Brain microvascular endothelial cell (primary cell): ENCODE results near the gene MMP2.

ENCODE experiments used
- DNase-seq: peaks from one replicate; pipeline ENCODE4 v3.0.0-alpha.2; 2020
- H3K27ac ChIP-seq: fragments of 250-450 bp; sonication (Bioruptor Pico); 2 replicates; pipeline ENCODE4 v1.5.1; 2020; ENCODE audit warnings: mild to moderate bottlenecking, moderate library complexity
- H3K27me3 ChIP-seq: fragments of 250-450 bp; sonication (Bioruptor Pico); replicated peaks from 2 replicates; pipeline ENCODE4 v1.5.1; 2020; ENCODE audit warnings: mild to moderate bottlenecking
- H3K36me3 ChIP-seq: fragments of 250-450 bp; sonication (Bioruptor Pico); replicated peaks from 2 replicates; pipeline ENCODE4 v1.5.1; 2020; ENCODE audit warnings: mild to moderate bottlenecking
- H3K4me3 ChIP-seq: 2 replicates; pipeline ENCODE4 v1.5.1; 2011; ENCODE audit warnings: low read depth, mild to moderate bottlenecking, control low read depth, low read length, moderate library complexity
- CTCF ChIP-seq: IDR thresholded peaks from 2 replicates; pipeline ENCODE4 v1.5.1; 2011; ENCODE audit warnings: low read depth, mild to moderate bottlenecking, moderate library complexity, low read length, control low read depth, inconsistent platforms; ENCODE audit errors: missing control alignments
- in situ Hi-C: cut with HindIII; loops from 2 replicates; pipeline ENCODE4 v1.10.0; 2017; ENCODE audit warnings: low sequenced_read_pairs, low pct_ligation_motif_present

MMP2 gene

GRCh38 chr16:55474821-55475220, 4.2 kb upstream of the MMP2 start:
- no peak for TF ChIP-seq CTCF
- no peak for DNase-seq

GRCh38 chr16:55475919-55476318, 3.1 kb upstream of the MMP2 start:
- no peak for TF ChIP-seq CTCF
- no peak for DNase-seq
- H3K4me3 ChIP-seq, result no peak overlapping the region
- in situ Hi-C loops, result no loop called here
- no peaks in the 10 kb centered on the region for H3K27me3 ChIP-seq
- H3K36me3 ChIP-seq, result no peaks in the 10 kb centered on the region
- H3K27ac ChIP-seq, result no peak overlapping the region

More at GRCh38 chr16:55474821-55475220, 4.2 kb upstream of the MMP2 start:
- Histone ChIP-seq H3K27ac (no peak overlapping the region), H3K36me3 (no peaks in the 10 kb centered on the region), H3K4me3 (no peak overlapping the region), H3K27me3 (no peaks in the 10 kb centered on the region)
- in situ Hi-C loops, result loop anchor here (25.0 kb wide), 1 partner anchor 237 kb away; no protein-coding TSS in a partner anchor

- in situ Hi-C loops, result no loop called here
- Histone ChIP-seq H3K27ac (no peak overlapping the region), H3K27me3 (no peaks in the 10 kb centered on the region), H3K36me3 (no peaks in the 10 kb centered on the region), H3K4me3 (no peak overlapping the region)
- DNase-seq, result no peak
- no peak for TF ChIP-seq CTCF
Observed at GRCh38 chr16:55476625-55477533, 2.1 kb upstream of the MMP2 start.

GRCh38 chr16:55477736-55478135, 1.3 kb upstream of the MMP2 start:
- in situ Hi-C loops, result no loop called here
- no peak overlapping the region for H3K4me3 ChIP-seq
- no peak overlapping the region for H3K27ac ChIP-seq
- DNase-seq, result no peak
- TF ChIP-seq CTCF, result no peak
- no peaks in the 10 kb centered on the region for H3K27me3 ChIP-seq
- peaks cover 2% of the 10 kb centered on the region for H3K36me3 ChIP-seq

- Histone ChIP-seq H3K36me3 (peaks cover 16% of the 10 kb centered on the region), H3K4me3 (peak overlapping the region; percentile 92), H3K27ac (peak overlapping the region; percentile 36), H3K27me3 (no peaks in the 10 kb centered on the region)
- TF ChIP-seq CTCF, result no peak
- in situ Hi-C loops, result no loop called here
- no peak for DNase-seq
Observed at GRCh38 chr16:55479430-55480140, 587 bp downstream of the MMP2 start.
